ENCODE data around the gene HCRTR1.

The HCRTR1 gene

GRCh38 chr1:31667065-31667785 lies 49.7 kb downstream of the HCRTR1 start:
- no peak for DNase-seq (ENCODE audit: low read depth)

GRCh38 chr1:31668303-31668883 lies 50.9 kb downstream of the HCRTR1 start:
- no peak for DNase-seq (ENCODE audit: low read depth)

- DNase-seq (ENCODE audit: low read depth) = no peak
Measured at GRCh38 chr1:31669433-31669785, 51.9 kb downstream of the HCRTR1 start.

- DNase-seq (ENCODE audit: low read depth) = peak; percentile 17
Measured at GRCh38 chr1:31669786-31670592, 52.5 kb downstream of the HCRTR1 start.

- DNase-seq (ENCODE audit: low read depth) = no peak
Measured at GRCh38 chr1:31670593-31670964, 53.1 kb downstream of the HCRTR1 start.

GRCh38 chr1:31671147-31671546 lies 53.7 kb downstream of the HCRTR1 start:
- no peak for DNase-seq (ENCODE audit: low read depth)

GRCh38 chr1:31671561-31672201 lies 54.2 kb downstream of the HCRTR1 start:
- no peak for DNase-seq (ENCODE audit: low read depth)

GRCh38 chr1:31672986-31673385 lies 55.5 kb downstream of the HCRTR1 start:
- DNase-seq (ENCODE audit: low read depth) = no peak

- no peak for DNase-seq (ENCODE audit: low read depth)
Measured at GRCh38 chr1:31673433-31673832, 55.9 kb downstream of the HCRTR1 start.

GRCh38 chr1:31674626-31675025 lies 57.1 kb downstream of the HCRTR1 start:
- peak; percentile 74 for DNase-seq (ENCODE audit: low read depth)

- DNase-seq (ENCODE audit: low read depth) = no peak
Measured at GRCh38 chr1:31675161-31675560, 57.7 kb downstream of the HCRTR1 start.

- no peak for DNase-seq (ENCODE audit: low read depth)
Measured at GRCh38 chr1:31675756-31676155, 58.3 kb downstream of the HCRTR1 start.
